Measurements from ENCODE around the gene ATP1A4.
"Not testable (repeated sequence)": the region's sequence is repeated elsewhere in the genome, so short reads cannot be mapped to it uniquely, and the experiment has no call there.

The ATP1A4 gene

GRCh38 chr1:160123726-160124125 is 27.7 kb upstream of the ATP1A4 start:
- DNase-seq (ENCODE audit: low spot score), result no peak

- no peak for DNase-seq (ENCODE audit: low spot score)
Measured at GRCh38 chr1:160124705-160125478, 26.5 kb upstream of the ATP1A4 start.

- no peak for DNase-seq (ENCODE audit: low spot score)
Measured at GRCh38 chr1:160125746-160126145, 25.7 kb upstream of the ATP1A4 start.

- DNase-seq (ENCODE audit: low spot score), result not testable (repeated sequence)
Measured at GRCh38 chr1:160126342-160126741, 25.1 kb upstream of the ATP1A4 start.

- no peak for DNase-seq (ENCODE audit: low spot score)
Measured at GRCh38 chr1:160127381-160127780, 24.0 kb upstream of the ATP1A4 start.

GRCh38 chr1:160127865-160128523 is 23.4 kb upstream of the ATP1A4 start:
- DNase-seq (ENCODE audit: low spot score), result no peak

- no peak for DNase-seq (ENCODE audit: low spot score)
Measured at GRCh38 chr1:160128636-160129035, 22.8 kb upstream of the ATP1A4 start.

- no peak for DNase-seq (ENCODE audit: low spot score)
Measured at GRCh38 chr1:160129046-160129445, 22.4 kb upstream of the ATP1A4 start.

GRCh38 chr1:160129558-160129957 is 21.8 kb upstream of the ATP1A4 start:
- no peak for DNase-seq (ENCODE audit: low spot score)

- no peak for DNase-seq (ENCODE audit: low spot score)
Measured at GRCh38 chr1:160129966-160130365, 21.4 kb upstream of the ATP1A4 start.

GRCh38 chr1:160130486-160130885 is 20.9 kb upstream of the ATP1A4 start:
- DNase-seq (ENCODE audit: low spot score), result no peak

GRCh38 chr1:160130939-160131338 is 20.5 kb upstream of the ATP1A4 start:
- DNase-seq (ENCODE audit: low spot score), result no peak

- DNase-seq (ENCODE audit: low spot score), result no peak
Measured at GRCh38 chr1:160131803-160132565, 19.4 kb upstream of the ATP1A4 start.

GRCh38 chr1:160133990-160134770 is 17.2 kb upstream of the ATP1A4 start:
- DNase-seq (ENCODE audit: low spot score), result no peak

GRCh38 chr1:160134791-160135572 is 16.4 kb upstream of the ATP1A4 start:
- DNase-seq (ENCODE audit: low spot score), result no peak

GRCh38 chr1:160136121-160136925 is 15.1 kb upstream of the ATP1A4 start:
- no peak for DNase-seq (ENCODE audit: low spot score)

- DNase-seq (ENCODE audit: low spot score), result no peak
Measured at GRCh38 chr1:160136926-160137200, 14.5 kb upstream of the ATP1A4 start.

GRCh38 chr1:160137216-160137862 is 14.1 kb upstream of the ATP1A4 start:
- no peak for DNase-seq (ENCODE audit: low spot score)

- no peak for DNase-seq (ENCODE audit: low spot score)
Measured at GRCh38 chr1:160139840-160140239, 11.6 kb upstream of the ATP1A4 start.

- no peak for DNase-seq (ENCODE audit: low spot score)
Measured at GRCh38 chr1:160143695-160144094, 7.7 kb upstream of the ATP1A4 start.
